A549 (cell line): Measurements from ENCODE around the gene ATF4.

ENCODE experiments used
- CHD4 ChIP-seq: fragments of 200-600 bp; sonication (generic); IDR thresholded peaks from 2 replicates; pipeline ENCODE4 v1.6.1; 2016; ENCODE audit warnings: antibody characterized with exemption, mild to moderate bottlenecking, borderline replicate concordance
- EP300 ChIP-seq, 2 experiments: fragments of >200 bp; sonication (Bioruptor Twin); formaldehyde crosslinking; IDR thresholded peaks; 2 replicates in 1 of 2; 3 replicates in 1 of 2; pipeline ENCODE4 v1.6.1; 2016 to 2017
- MAZ ChIP-seq: fragments of 150-350 bp; IDR thresholded peaks from 2 replicates; pipeline ENCODE4 v1.6.1; 2014; ENCODE audit warnings: antibody characterized with exemption, low read depth, low read length, borderline replicate concordance
- POLR2A ChIP-seq: IDR thresholded peaks from 2 replicates; pipeline ENCODE4 v1.6.1; 2012; ENCODE audit warnings: mild to moderate bottlenecking, low read length
- TF ChIP-seq, protein P1 (sequence below): IDR thresholded peaks from 2 replicates; pipeline ENCODE4 v1.6.1; 2012
- TF ChIP-seq, protein P2 (sequence below): fragments of >200 bp; sonication (Bioruptor Twin); formaldehyde crosslinking; IDR thresholded peaks from 3 replicates; pipeline ENCODE4 v1.5.1; 2016
- TF ChIP-seq, protein P3 (sequence below): IDR thresholded peaks from 2 replicates; pipeline ENCODE4 v1.6.1; 2012; ENCODE audit warnings: low read depth, borderline replicate concordance
- TF ChIP-seq, protein P4 (sequence below): fragments of 450-650 bp; IDR thresholded peaks from 2 replicates; pipeline ENCODE4 v1.6.1; 2014; ENCODE audit warnings: antibody characterized with exemption

- TF ChIP-seq, protein P1, sequence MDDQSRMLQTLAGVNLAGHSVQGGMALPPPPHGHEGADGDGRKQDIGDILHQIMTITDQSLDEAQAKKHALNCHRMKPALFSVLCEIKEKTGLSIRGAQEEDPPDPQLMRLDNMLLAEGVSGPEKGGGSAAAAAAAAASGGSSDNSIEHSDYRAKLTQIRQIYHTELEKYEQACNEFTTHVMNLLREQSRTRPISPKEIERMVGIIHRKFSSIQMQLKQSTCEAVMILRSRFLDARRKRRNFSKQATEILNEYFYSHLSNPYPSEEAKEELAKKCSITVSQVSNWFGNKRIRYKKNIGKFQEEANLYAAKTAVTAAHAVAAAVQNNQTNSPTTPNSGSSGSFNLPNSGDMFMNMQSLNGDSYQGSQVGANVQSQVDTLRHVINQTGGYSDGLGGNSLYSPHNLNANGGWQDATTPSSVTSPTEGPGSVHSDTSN, result no peak
- TF ChIP-seq, protein P2, sequence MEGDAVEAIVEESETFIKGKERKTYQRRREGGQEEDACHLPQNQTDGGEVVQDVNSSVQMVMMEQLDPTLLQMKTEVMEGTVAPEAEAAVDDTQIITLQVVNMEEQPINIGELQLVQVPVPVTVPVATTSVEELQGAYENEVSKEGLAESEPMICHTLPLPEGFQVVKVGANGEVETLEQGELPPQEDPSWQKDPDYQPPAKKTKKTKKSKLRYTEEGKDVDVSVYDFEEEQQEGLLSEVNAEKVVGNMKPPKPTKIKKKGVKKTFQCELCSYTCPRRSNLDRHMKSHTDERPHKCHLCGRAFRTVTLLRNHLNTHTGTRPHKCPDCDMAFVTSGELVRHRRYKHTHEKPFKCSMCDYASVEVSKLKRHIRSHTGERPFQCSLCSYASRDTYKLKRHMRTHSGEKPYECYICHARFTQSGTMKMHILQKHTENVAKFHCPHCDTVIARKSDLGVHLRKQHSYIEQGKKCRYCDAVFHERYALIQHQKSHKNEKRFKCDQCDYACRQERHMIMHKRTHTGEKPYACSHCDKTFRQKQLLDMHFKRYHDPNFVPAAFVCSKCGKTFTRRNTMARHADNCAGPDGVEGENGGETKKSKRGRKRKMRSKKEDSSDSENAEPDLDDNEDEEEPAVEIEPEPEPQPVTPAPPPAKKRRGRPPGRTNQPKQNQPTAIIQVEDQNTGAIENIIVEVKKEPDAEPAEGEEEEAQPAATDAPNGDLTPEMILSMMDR, result no peak
- TF ChIP-seq, protein P3, sequence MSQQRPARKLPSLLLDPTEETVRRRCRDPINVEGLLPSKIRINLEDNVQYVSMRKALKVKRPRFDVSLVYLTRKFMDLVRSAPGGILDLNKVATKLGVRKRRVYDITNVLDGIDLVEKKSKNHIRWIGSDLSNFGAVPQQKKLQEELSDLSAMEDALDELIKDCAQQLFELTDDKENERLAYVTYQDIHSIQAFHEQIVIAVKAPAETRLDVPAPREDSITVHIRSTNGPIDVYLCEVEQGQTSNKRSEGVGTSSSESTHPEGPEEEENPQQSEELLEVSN, result no peak
- no peak for TF ChIP-seq EP300 (IDR thresholded peaks at IDR 0.05)
- TF ChIP-seq, protein P4, sequence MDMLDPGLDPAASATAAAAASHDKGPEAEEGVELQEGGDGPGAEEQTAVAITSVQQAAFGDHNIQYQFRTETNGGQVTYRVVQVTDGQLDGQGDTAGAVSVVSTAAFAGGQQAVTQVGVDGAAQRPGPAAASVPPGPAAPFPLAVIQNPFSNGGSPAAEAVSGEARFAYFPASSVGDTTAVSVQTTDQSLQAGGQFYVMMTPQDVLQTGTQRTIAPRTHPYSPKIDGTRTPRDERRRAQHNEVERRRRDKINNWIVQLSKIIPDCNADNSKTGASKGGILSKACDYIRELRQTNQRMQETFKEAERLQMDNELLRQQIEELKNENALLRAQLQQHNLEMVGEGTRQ, result no peak
- TF ChIP-seq POLR2A, result no peak
- no peak for TF ChIP-seq MAZ
- no peak for TF ChIP-seq CHD4
Measured at GRCh38 chr22:39518144-39518786, 2.1 kb upstream of the ATF4 start.
